ENCODE results near the gene RNASEH2A. TPM values are rescaled to one million over a fixed set of nuclear protein-coding genes. Genes with fewer than 3 reads are reported as not detected.

Gene RNASEH2A
- polyA plus RNA-seq, 2 of the 4 experiments (the other 2 are of a cell fraction) = 37.2 to 45.5 TPM

GRCh38 chr19:12770922-12771321, 35.5 kb upstream of the RNASEH2A start:
- POLR2A ChIA-PET = no interaction called here
- no peak overlapping the region for H3K27ac ChIP-seq
- no peak overlapping the region for H3K4me2 ChIP-seq
- 83% methylated on average over 6 of the region's 13 CpGs for WGBS (ENCODE audit: missing lambda C conversion rate)
- no peak for FAIRE-seq
- H3K9me3 ChIP-seq = no peaks in the 10 kb centered on the region
- no peak overlapping the region for H3K4me3 ChIP-seq
- no peak for ATAC-seq
- TF ChIP-seq RCOR1 (IDR thresholded peaks at IDR 0.05; ENCODE audit: low read depth, low read length) (no peak), KDM5A (IDR thresholded peaks at IDR 0.05) (no peak), HOXB5 (CRISPR knock-in tag; IDR thresholded peaks at IDR 0.05) (no peak), EHF (CRISPR knock-in tag; IDR thresholded peaks at IDR 0.05) (no peak), SREBF2 (IDR thresholded peaks at IDR 0.05) (no peak), ATOH8 (CRISPR knock-in tag; IDR thresholded peaks at IDR 0.05; ENCODE audit: low read depth) (no peak), JUNB (IDR thresholded peaks at IDR 0.05) (no peak), HDAC2 (IDR thresholded peaks at IDR 0.05) (no peak), NR3C1 (IDR thresholded peaks at IDR 0.05) (no peak), NFE2L2 (conservative IDR thresholded peaks at IDR 0.05; ENCODE audit: low read length) (no peak), RAD21 (conservative IDR thresholded peaks at IDR 0.05 in 1 of 2, IDR thresholded peaks at IDR 0.05 in 1 of 2) (no peak), ZC3H11A (IDR thresholded peaks at IDR 0.05) (no peak), CEBPB (IDR thresholded peaks at IDR 0.05) (no peak), FOSB (CRISPR knock-in tag; IDR thresholded peaks at IDR 0.05) (no peak), RFX5 (IDR thresholded peaks at IDR 0.05) (no peak)
- peaks cover 12% of the 10 kb centered on the region; the same call in 2 of the 3 replicates for H3K4me1 ChIP-seq
- CTCF ChIA-PET = interaction anchor here (1.6 to 29.7 kb wide), 3 partner anchors 22 to 77 kb away, joined by 7 to 901 read pairs (median 725); partner anchors contain the start of genes BEST2, GET3, JUNB and PRDX2
- DNase-seq (ENCODE audit: low read depth in 1 of 2, low spot score in 1 of 2) = no peak

GRCh38 chr19:12772323-12772722, 34.1 kb upstream of the RNASEH2A start:
- DNase-seq (ENCODE audit: low read depth in 1 of 2, low spot score in 1 of 2) (no peak), FAIRE-seq (no peak), ATAC-seq (no peak)
- Histone ChIP-seq H3K27ac (no peak overlapping the region), H3K4me1 (peaks cover 15% of the 10 kb centered on the region; the same call in 2 of the 3 replicates), H3K4me2 (no peak overlapping the region), H3K4me3 (no peak overlapping the region), H3K9me3 (no peaks in the 10 kb centered on the region)
- CTCF ChIA-PET = interaction anchor here (26.9 to 29.7 kb wide), 2 partner anchors 23 to 26 kb away, joined by 725 to 901 read pairs; partner anchors contain the start of genes BEST2, GET3, JUNB and PRDX2
- WGBS (ENCODE audit: missing lambda C conversion rate) = 79% methylated on average over 4 of the region's 4 CpGs
- TF ChIP-seq RAD21 (conservative IDR thresholded peaks at IDR 0.05 in 1 of 2, IDR thresholded peaks at IDR 0.05 in 1 of 2) = no peak
- TF ChIP-seq MAFK (IDR thresholded peaks at IDR 0.05; ENCODE audit: partially characterized antibody) = no peak
- no peak for TF ChIP-seq FOSB (CRISPR knock-in tag; IDR thresholded peaks at IDR 0.05)
- TF ChIP-seq ZNF302 (CRISPR knock-in tag; IDR thresholded peaks at IDR 0.05) = no peak
- TF ChIP-seq PHF8 (IDR thresholded peaks at IDR 0.05; ENCODE audit: borderline replicate concordance, low read depth) = no peak
- no peak for TF ChIP-seq MAX (IDR thresholded peaks at IDR 0.05)
- TF ChIP-seq HES2 (IDR thresholded peaks at IDR 0.05) = no peak
- TF ChIP-seq CEBPB (IDR thresholded peaks at IDR 0.05) = no peak
- POLR2A ChIA-PET = no interaction called here

GRCh38 chr19:12773571-12773970, 32.8 kb upstream of the RNASEH2A start:
- FAIRE-seq (no peak), ATAC-seq (no peak), DNase-seq (ENCODE audit: low read depth in 1 of 2, low spot score in 1 of 2) (peak in 1 of 2 experiments; percentile 44)
- CTCF ChIA-PET = interaction anchor here (0.5 to 29.7 kb wide), 7 partner anchors 14 to 83 kb away, joined by 3 to 901 read pairs (median 4); partner anchors contain the start of genes BEST2, GET3, JUNB and MAST1
- H3K9me3 ChIP-seq = no peaks in the 10 kb centered on the region
- no peak overlapping the region for H3K4me2 ChIP-seq
- no peak overlapping the region for H3K4me3 ChIP-seq
- TF ChIP-seq RAD21 (conservative IDR thresholded peaks at IDR 0.05 in 1 of 2, IDR thresholded peaks at IDR 0.05 in 1 of 2) = 0 out of 5 replicates have a peak, but pooled peaks have one; percentile 4 to 15
- TF ChIP-seq FOSL2 (IDR thresholded peaks at IDR 0.05) = no peak
- no peak for TF ChIP-seq FOSL2 (CRISPR knock-in tag; IDR thresholded peaks at IDR 0.05)
- H3K27ac ChIP-seq = no peak overlapping the region
- POLR2A ChIA-PET = interaction anchor here (0.6 to 2.3 kb wide), 2 partner anchors 16 to 18 kb away, joined by 3 to 7 read pairs; partner anchors contain the start of gene JUNB
- H3K4me1 ChIP-seq = peaks cover 16% of the 10 kb centered on the region; the same call in 2 of the 3 replicates
- WGBS (ENCODE audit: missing lambda C conversion rate) = 89% methylated on average over 2 of the region's 2 CpGs
